Choroid plexus epithelial cell (primary cell): ENCODE data around the gene PIK3AP1.

ENCODE experiments used
- DNase-seq: peaks from one replicate; pipeline ENCODE4 v3.0.0-alpha.2; 2010; ENCODE audit warnings: low read depth
- H3K4me3 ChIP-seq: 2 replicates; pipeline ENCODE4 v1.5.1; 2011; ENCODE audit warnings: low read depth, mild to moderate bottlenecking, control low read depth, low read length, moderate library complexity
- CTCF ChIP-seq: conservative IDR thresholded peaks from 2 replicates; pipeline ENCODE4 v1.5.1; 2011; ENCODE audit warnings: low read depth, mild to moderate bottlenecking, control low read depth, inconsistent platforms, low read length, moderate library complexity

Gene PIK3AP1

DNA sequence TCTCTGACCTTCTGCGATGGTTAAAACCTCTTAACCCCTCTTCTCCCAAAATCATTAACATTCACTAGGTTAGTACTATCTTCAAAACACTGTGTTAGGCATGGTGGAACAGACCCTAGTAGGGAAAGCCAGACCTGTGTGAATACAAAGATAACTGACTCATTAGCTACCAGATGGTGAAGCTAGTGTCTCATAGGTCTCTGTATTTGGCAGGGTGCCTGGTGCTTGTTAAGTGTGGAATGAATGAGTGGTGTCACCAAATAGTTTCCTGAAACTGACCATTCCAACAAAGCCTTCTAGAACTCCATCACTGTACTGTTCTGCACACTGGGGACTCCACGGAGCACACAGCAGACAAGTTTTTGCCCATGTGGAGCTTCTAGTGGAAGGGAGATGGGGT, 105.8 kb downstream of the PIK3AP1 start:
- peak; percentile 68 for DNase-seq

DNA sequence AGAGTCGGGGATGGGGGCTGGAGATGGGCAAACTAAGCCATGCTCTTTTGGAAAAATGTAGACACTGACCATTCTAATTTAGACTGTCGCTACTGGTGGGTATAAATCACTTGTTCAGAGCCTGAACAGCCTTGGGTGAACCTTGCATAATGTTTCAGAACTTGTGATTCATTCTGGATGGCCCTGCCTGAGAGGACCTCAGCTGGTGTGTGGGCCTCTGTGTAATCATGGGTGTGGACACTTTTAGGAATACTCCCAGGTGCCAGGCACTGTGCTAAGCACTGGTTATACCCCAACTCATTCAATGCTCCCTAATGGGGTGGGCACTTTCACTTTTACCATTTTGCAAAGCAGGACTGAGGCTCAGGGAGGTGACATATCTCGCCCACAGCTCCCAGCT, 106.7 kb downstream of the PIK3AP1 start:
- no peak overlapping the region for H3K4me3 ChIP-seq
- no peak for TF ChIP-seq CTCF
- no peak for DNase-seq

More for the DNA sequence above, 105.8 kb downstream of the PIK3AP1 start:
- no peak overlapping the region for H3K4me3 ChIP-seq
- no peak for TF ChIP-seq CTCF

DNA sequence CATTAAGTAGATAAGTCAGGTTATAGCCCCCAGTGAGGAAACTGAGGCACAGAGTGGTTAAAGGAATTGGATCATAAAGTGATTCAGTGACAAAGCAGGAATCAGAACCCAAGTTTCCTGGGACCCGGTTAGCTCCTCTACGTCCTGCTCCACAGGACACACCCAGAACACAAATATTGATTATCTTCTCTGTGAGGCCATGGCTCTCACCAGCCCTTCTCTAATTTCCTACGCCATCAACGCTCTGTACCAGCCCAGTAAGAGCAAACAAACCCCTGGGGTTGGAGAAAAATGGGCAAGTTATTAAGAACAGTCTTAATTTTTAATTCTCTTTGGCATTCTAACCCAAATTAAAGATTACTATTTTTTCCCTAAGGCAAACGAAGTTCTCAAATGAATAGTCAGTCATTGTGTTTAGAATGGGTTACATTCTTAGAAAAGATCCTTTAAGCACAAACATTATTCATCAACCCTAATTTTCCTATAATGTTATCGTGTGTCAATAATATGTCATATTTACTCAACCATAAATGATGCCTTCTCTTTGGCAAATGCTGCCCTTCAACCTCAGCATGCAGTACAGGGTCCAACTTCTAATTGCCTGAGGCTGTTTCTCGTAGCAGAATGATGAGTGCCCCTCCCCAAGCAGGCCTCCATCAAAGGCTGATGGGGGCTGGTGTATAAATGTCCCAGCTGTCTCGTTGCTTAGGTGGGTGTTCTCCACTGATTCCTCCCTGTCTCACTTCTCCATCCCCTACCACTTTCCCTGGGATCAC, 108.1 kb downstream of the PIK3AP1 start:
- no peak for DNase-seq
- no peak overlapping the region for H3K4me3 ChIP-seq
- TF ChIP-seq CTCF: no peak

DNA sequence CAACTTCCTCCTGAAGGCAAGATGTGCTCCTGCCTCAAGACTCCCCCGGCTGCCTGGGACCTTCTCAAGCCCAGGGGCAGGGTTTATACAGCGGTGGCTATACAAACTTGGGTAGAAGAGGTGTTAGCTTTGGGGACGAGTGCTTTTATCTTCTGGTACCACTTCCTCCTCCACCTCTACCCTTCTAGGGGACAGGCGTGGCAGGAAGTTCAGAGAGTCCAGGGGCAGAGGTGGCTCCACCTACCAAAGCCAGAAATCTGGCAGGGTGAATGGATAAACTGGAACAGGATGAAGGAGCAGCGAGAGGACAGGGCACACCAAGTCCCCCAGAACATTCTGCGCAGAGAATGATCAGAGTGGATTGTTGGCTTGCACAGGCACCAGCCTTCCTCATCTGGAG, 109.5 kb downstream of the PIK3AP1 start:
- DNase-seq: no peak
- TF ChIP-seq CTCF: no peak
- no peak overlapping the region for H3K4me3 ChIP-seq

DNA sequence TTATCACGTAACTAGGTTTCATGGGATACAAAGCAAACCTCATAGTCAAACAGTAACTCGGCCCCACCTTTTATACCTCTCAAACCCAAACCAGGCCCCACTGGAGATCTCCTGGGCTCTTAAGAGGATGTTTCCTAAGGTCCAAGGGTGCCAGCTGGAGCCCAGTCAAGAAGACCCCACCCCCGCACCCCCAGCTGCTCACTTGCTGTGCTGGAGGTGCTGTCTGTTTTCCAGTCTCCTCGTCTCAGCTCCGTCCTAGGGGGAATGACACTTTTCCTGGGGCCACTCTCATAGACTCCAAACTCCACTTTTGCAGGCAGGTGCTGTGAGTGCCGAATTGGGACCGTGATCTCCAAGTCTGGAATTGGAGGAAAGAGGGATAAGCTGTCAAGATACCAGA, 110.8 kb downstream of the PIK3AP1 start:
- TF ChIP-seq CTCF: no peak
- DNase-seq: no peak
- no peak overlapping the region for H3K4me3 ChIP-seq

DNA sequence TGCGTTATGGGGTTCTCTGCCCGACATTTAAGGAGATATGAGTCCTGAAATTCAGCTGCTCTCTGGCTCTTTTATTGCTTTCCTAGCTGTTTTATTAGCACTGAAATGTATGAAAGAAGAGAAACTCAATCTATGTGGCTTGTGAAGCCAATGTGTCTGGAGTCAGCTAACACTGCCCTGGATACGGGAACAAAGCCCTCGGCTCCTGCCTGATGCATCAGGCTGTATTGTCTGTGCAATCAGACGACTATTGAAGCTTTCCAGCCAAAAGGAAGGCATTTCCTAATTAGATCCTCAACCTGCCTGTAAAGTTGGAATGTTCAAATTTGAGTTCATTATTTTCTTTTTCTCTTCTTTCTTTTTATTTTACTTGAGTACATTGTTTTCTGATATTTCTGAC, 111.5 kb downstream of the PIK3AP1 start:
- no peak for DNase-seq
- no peak overlapping the region for H3K4me3 ChIP-seq
- TF ChIP-seq CTCF: no peak

GRCh38 chr10:96608262-96608661, 112.1 kb downstream of the PIK3AP1 start:
- no peak overlapping the region for H3K4me3 ChIP-seq
- DNase-seq: no peak
- no peak for TF ChIP-seq CTCF
